K562 (cell line): Measurements from ENCODE around the gene MYO3A. TPM values are rescaled to one million over a fixed set of nuclear protein-coding genes. Genes with fewer than 3 reads are reported as not detected.

Source experiments
- ATAC-seq: fragments of 200-7000 bp; cut with Tn5 transposase; 3 replicates; pipeline ENCODE4 v1.9.1; 2020; ENCODE audit warnings: moderate library complexity
- BruUV-seq: library from RNA; stranded (reverse); fragments of 400-500 nt; replicated peaks from 2 replicates; lab custom pipeline; 2021; lab: Mats Ljungman, UMichigan
- CTCF ChIA-PET: fragments of 300-600 bp; formaldehyde crosslinking; extraction: SDS; loops from one replicate; lab custom pipeline; 2021; ENCODE audit warnings: low intra/inter-chr PET ratio; lab: Yijun Ruan, JAX
- POLR2A ChIA-PET: fragments of 300-600, 350-650 bp; sonication (Branson Sonifier 250); formaldehyde crosslinking; extraction: SDS; loops from one replicate; lab custom pipeline; 2021; ENCODE audit warnings: antibody characterized with exemption, inconsistent platforms; lab: Yijun Ruan, JAX
- DNase-seq, 4 experiments: peaks; one replicate each; pipeline versions ENCODE4 v3.0.0 to v3.0.0-alpha.2; 2011 to 2018; ENCODE audit warnings: low spot score in 3 of 4, mixed read lengths in 3 of 4; ENCODE audit errors: extremely low read depth in 1 of 4
- FAIRE-seq: peaks from 2 replicates; lab custom pipeline; 2011; peaks lifted over from hg19 to GRCh38; lab: Jason Lieb, UNC
- H2AFZ ChIP-seq: 2 replicates; pipeline ENCODE4 v1.6.0; 2011; ENCODE audit warnings: low read depth, low read length, control low read depth, inconsistent platforms
- H3K27ac ChIP-seq: fragments of 200-600 bp; 3 replicates; pipeline ENCODE4 v1.8.0; 2011; ENCODE audit warnings: low read depth, mild to moderate bottlenecking, control low read depth, inconsistent platforms, low read length, moderate library complexity, mixed read lengths; ENCODE audit errors: extremely low read depth
- H3K27me3 ChIP-seq, 2 experiments: fragments of 300-600 bp in 1 of 2; 2 replicates in 1 of 2; 3 replicates in 1 of 2; pipeline versions ENCODE4 v1.6.0 to v1.8.0; 2011; ENCODE audit warnings: inconsistent platforms in 2 of 2, low read length in 2 of 2, mild to moderate bottlenecking in 1 of 2, mixed read lengths in 1 of 2, moderate library complexity in 1 of 2; ENCODE audit not compliant: control insufficient read depth in 2 of 2, insufficient read depth in 2 of 2
- H3K36me3 ChIP-seq: fragments of 300-600 bp; 3 replicates; pipeline ENCODE4 v1.8.0; 2011; ENCODE audit warnings: mild to moderate bottlenecking, low read length, inconsistent platforms; ENCODE audit not compliant: control insufficient read depth, insufficient read depth
- H3K4me1 ChIP-seq, 2 experiments: fragments of 200-600 bp in 1 of 2; replicated peaks in 1 of 2; 2 replicates in 1 of 2; 3 replicates in 1 of 2; pipeline versions ENCODE4 v1.5.1 to v1.8.0; 2011; ENCODE audit warnings: inconsistent platforms in 2 of 2, low read length in 2 of 2, mild to moderate bottlenecking in 1 of 2, mixed read lengths in 1 of 2, moderate library complexity in 1 of 2; ENCODE audit not compliant: control insufficient read depth in 2 of 2, insufficient read depth in 2 of 2
- H3K4me2 ChIP-seq: 2 replicates; pipeline ENCODE4 v1.6.1; 2011; ENCODE audit warnings: low read length, control low read depth, inconsistent platforms, mixed read lengths; ENCODE audit not compliant: insufficient read depth
- H3K4me3 ChIP-seq: fragments of 200-600 bp; sonication (generic), shearing (Covaris generic); 2 replicates; pipeline ENCODE4 v1.5.1; 2016; ENCODE audit warnings: control low read depth, inconsistent platforms
- H3K79me2 ChIP-seq: fragments of 200-600 bp; 3 replicates; pipeline ENCODE4 v1.8.0; 2011; ENCODE audit warnings: low read length, inconsistent platforms; ENCODE audit not compliant: control insufficient read depth, insufficient read depth
- H3K9ac ChIP-seq, 2 experiments: 2 replicates each; pipeline versions ENCODE4 v1.6.0 to v1.6.1; 2011; ENCODE audit warnings: low read depth in 2 of 2, low read length in 2 of 2, control low read depth in 1 of 2, inconsistent platforms in 1 of 2, mild to moderate bottlenecking in 1 of 2, mixed read lengths in 1 of 2; ENCODE audit not compliant: insufficient read depth in 1 of 2
- H3K9me1 ChIP-seq: one replicate; pipeline ENCODE4 v1.6.0; 2011; ENCODE audit warnings: inconsistent platforms, mild to moderate bottlenecking, low read length, moderate library complexity; ENCODE audit not compliant: control insufficient read depth, insufficient read depth
- H3K9me3 ChIP-seq: replicated peaks from 2 replicates; pipeline ENCODE4 v1.5.1; 2011; ENCODE audit warnings: low read depth, low read length, inconsistent platforms; ENCODE audit not compliant: control insufficient read depth, insufficient read depth
- H4K20me1 ChIP-seq: replicated peaks from 2 replicates; pipeline ENCODE4 v1.6.1; 2011; ENCODE audit warnings: low read length, inconsistent platforms, mixed read lengths; ENCODE audit not compliant: control insufficient read depth, insufficient read depth
- CBFA2T2 ChIP-seq: fragments of 450-650 bp; conservative IDR thresholded peaks from 2 replicates; pipeline ENCODE4 v1.6.1; 2017; ENCODE audit warnings: mild to moderate bottlenecking
- HCFC1 ChIP-seq: IDR thresholded peaks from 2 replicates; pipeline ENCODE4 v1.6.1; 2012; ENCODE audit warnings: low read depth, low read length, improper control_type of control experiment
- HDGF ChIP-seq: fragments of 450-650 bp; IDR thresholded peaks from 2 replicates; pipeline ENCODE4 v1.6.1; 2016
- ILK ChIP-seq: fragments of 450-650 bp; IDR thresholded peaks from 2 replicates; pipeline ENCODE4 v1.6.1; 2016; ENCODE audit warnings: missing genetic modification characterization, low read depth, mild to moderate bottlenecking, missing compliant biosample characterization, moderate library complexity, borderline replicate concordance
- JUNB ChIP-seq: fragments of 450-650 bp; formaldehyde crosslinking; conservative IDR thresholded peaks from 2 replicates; pipeline ENCODE4 v1.4.0; 2020; ENCODE audit warnings: mild to moderate bottlenecking
- KAT8 ChIP-seq: fragments of 450-650 bp; IDR thresholded peaks from 2 replicates; pipeline ENCODE4 v1.6.1; 2016; ENCODE audit warnings: low read depth, mild to moderate bottlenecking
- KLF1 ChIP-seq: fragments of 450-650 bp; IDR thresholded peaks from 2 replicates; pipeline ENCODE4 v1.6.1; 2016; ENCODE audit warnings: missing genetic modification characterization, missing compliant biosample characterization
- MXI1 ChIP-seq: IDR thresholded peaks from 2 replicates; pipeline ENCODE4 v1.6.1; 2011; ENCODE audit warnings: low read depth, mild to moderate bottlenecking, improper control_type of control experiment, low read length
- NBN ChIP-seq: fragments of 450-650 bp; IDR thresholded peaks from 2 replicates; pipeline ENCODE4 v1.6.1; 2016; ENCODE audit warnings: low read depth, mild to moderate bottlenecking
- NONO ChIP-seq, 2 experiments: fragments of 200-400 bp in 1 of 2; fragments of 450-650 bp in 1 of 2; formaldehyde crosslinking in 1 of 2; IDR thresholded peaks; 2 replicates each; pipeline ENCODE4 v1.6.1; 2017; ENCODE audit warnings: low read depth in 2 of 2, mild to moderate bottlenecking in 2 of 2, moderate library complexity in 2 of 2, low read length in 1 of 2
- RBM22 ChIP-seq: fragments of 200-400 bp; formaldehyde crosslinking; IDR thresholded peaks from 2 replicates; pipeline ENCODE4 v1.6.1; 2018; ENCODE audit warnings: low read length, low read depth; ENCODE audit not compliant: poor library complexity, severe bottlenecking
- RHOXF2B ChIP-seq: fragments of 250-450 bp; sonication (Bioruptor Pico); conservative IDR thresholded peaks from 2 replicates; pipeline ENCODE4 v1.5.1; 2021
- SETDB1 ChIP-seq: IDR thresholded peaks from one replicate; pipeline ENCODE4 v1.6.1; 2012; ENCODE audit warnings: low read length, control low read depth, inconsistent platforms
- STAG1 ChIP-seq: sonication (generic); formaldehyde crosslinking; IDR thresholded peaks from 2 replicates; pipeline ENCODE4 v1.5.0; 2020; ENCODE audit warnings: missing genetic modification reagents, borderline replicate concordance
- WGBS: fragments of 100-300 bp; shearing (Covaris generic); methylation state at CpG from one replicate; pipeline ENCODE4 v1.1.6; 2016; ENCODE audit warnings: low coverage, mixed read lengths; ENCODE audit not compliant: insufficient coverage; ENCODE audit errors: missing lambda C conversion rate; 5-methylcytosine and 5-hydroxymethylcytosine counted together
- in situ Hi-C: fragments of 300-500 bp; cut with MboI; formaldehyde crosslinking; loops from 4 replicates; pipeline ENCODE4 v1.15.0; 2018; ENCODE audit warnings: inconsistent platforms, mixed read lengths
- intact Hi-C: fragments of 100-400 bp; cut with micrococcal nuclease; formaldehyde crosslinking; loops from 2 replicates; pipeline ENCODE4 v1.14.2; 2022
- polyA plus RNA-seq, 8 experiments: library from polyadenylated mRNA; depleted of rRNA in 4 of 8; stranded (reverse) in 5 of 8; unstranded in 3 of 8; fragments of >200 nt; fragmentation: Nextera tagmentation in 2 of 8; fragmentation: Illumina TruSeq in 1 of 8; extraction: Ambion mirVana in 2 of 8; extraction: Trizol in 1 of 8; gene quantifications; 2 replicates each; pipeline versions ENCODE4 v1.2.1 to v1.2.3, GENCODE V29; 2011 to 2014; ENCODE audit warnings: inconsistent platforms in 1 of 8, missing spikeins in 1 of 8
- total RNA-seq, 7 experiments: library from RNA; depleted of rRNA in 6 of 7; stranded (reverse); fragments of >200 nt in 6 of 7; fragmentation: Illumina TruSeq in 2 of 7; extraction: Trizol in 2 of 7; gene quantifications; 2 replicates each; pipeline versions ENCODE4 v1.2.1 to v1.2.3, GENCODE V29; 2011 to 2021; ENCODE audit warnings: low replicate concordance in 1 of 7
- TF ChIP-seq, protein P1 (sequence below): sonication (generic); formaldehyde crosslinking; IDR thresholded peaks from 2 replicates; pipeline ENCODE4 v1.8.0; 2023; ENCODE audit warnings: missing genetic modification reagents, mild to moderate bottlenecking, borderline replicate concordance
- TF ChIP-seq, protein P2 (sequence below): fragments of 450-650 bp; IDR thresholded peaks from one replicate; pipeline ENCODE4 v1.6.1; 2018; ENCODE audit warnings: mild to moderate bottlenecking, moderate library complexity; ENCODE audit not compliant: partially characterized antibody

MYO3A gene
- total and polyA plus RNA-seq, 9 of the 15 experiments (the other 6 are each of a cell fraction or from before 2014, with no cell fraction given), result not detected

DNA sequence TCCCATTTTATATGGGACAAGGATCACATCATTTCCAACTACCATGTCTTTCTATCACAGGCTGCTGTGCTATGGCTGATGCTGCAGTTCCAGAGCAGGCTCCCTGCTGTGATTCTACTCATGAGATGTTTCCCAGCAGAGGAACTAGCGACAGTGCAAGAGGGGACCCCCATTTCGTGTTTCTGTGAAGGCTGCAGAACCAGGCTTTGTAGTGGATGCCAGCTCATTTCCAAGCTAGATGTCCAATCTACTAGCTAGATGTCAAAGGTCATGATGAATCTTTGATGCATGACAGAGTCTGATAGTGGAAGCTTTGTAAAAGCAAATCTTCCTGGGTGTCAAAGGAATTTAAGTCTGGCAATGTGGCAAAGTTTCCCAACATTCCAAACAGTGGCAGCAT, 21.2 kb upstream of the MYO3A start:
- in situ Hi-C loops, result no loop called here
- WGBS, result 0% methylated on average over 2 of the region's 2 CpGs
- POLR2A ChIA-PET, result no interaction called here

More for the DNA sequence above, 21.2 kb upstream of the MYO3A start:
- no peak overlapping the region for H2AFZ ChIP-seq
- H3K27me3 ChIP-seq, result no peaks in the 10 kb centered on the region
- CTCF ChIA-PET, result interaction anchor here (0.7 kb wide), 1 partner anchor 263 kb away, joined by 3 read pairs; no protein-coding TSS in a partner anchor
- no peaks in the 10 kb centered on the region for H4K20me1 ChIP-seq
- FAIRE-seq, result no peak
- DNase-seq, result no peak
- ATAC-seq, result no peak
- TF ChIP-seq NBN (no peak), RHOXF2B (no peak), NONO (IDR thresholded peaks at IDR 0.05; ENCODE audit: low read depth in 2 of 2, low read length in 1 of 2) (no peak), RBM22 (no peak), STAG1 (CRISPR knock-in tag) (no peak), JUNB (CRISPR knock-in tag) (no peak), KAT8 (no peak), CBFA2T2 (no peak), SETDB1 (no peak), ILK (tag) (no peak), MXI1 (no peak), HDGF (no peak), KLF1 (tag) (no peak), HCFC1 (no peak)
- TF ChIP-seq, protein P1, sequence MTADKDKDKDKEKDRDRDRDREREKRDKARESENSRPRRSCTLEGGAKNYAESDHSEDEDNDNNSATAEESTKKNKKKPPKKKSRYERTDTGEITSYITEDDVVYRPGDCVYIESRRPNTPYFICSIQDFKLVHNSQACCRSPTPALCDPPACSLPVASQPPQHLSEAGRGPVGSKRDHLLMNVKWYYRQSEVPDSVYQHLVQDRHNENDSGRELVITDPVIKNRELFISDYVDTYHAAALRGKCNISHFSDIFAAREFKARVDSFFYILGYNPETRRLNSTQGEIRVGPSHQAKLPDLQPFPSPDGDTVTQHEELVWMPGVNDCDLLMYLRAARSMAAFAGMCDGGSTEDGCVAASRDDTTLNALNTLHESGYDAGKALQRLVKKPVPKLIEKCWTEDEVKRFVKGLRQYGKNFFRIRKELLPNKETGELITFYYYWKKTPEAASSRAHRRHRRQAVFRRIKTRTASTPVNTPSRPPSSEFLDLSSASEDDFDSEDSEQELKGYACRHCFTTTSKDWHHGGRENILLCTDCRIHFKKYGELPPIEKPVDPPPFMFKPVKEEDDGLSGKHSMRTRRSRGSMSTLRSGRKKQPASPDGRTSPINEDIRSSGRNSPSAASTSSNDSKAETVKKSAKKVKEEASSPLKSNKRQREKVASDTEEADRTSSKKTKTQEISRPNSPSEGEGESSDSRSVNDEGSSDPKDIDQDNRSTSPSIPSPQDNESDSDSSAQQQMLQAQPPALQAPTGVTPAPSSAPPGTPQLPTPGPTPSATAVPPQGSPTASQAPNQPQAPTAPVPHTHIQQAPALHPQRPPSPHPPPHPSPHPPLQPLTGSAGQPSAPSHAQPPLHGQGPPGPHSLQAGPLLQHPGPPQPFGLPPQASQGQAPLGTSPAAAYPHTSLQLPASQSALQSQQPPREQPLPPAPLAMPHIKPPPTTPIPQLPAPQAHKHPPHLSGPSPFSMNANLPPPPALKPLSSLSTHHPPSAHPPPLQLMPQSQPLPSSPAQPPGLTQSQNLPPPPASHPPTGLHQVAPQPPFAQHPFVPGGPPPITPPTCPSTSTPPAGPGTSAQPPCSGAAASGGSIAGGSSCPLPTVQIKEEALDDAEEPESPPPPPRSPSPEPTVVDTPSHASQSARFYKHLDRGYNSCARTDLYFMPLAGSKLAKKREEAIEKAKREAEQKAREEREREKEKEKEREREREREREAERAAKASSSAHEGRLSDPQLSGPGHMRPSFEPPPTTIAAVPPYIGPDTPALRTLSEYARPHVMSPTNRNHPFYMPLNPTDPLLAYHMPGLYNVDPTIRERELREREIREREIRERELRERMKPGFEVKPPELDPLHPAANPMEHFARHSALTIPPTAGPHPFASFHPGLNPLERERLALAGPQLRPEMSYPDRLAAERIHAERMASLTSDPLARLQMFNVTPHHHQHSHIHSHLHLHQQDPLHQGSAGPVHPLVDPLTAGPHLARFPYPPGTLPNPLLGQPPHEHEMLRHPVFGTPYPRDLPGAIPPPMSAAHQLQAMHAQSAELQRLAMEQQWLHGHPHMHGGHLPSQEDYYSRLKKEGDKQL (CRISPR knock-in tag), result no peak
- TF ChIP-seq, protein P2, sequence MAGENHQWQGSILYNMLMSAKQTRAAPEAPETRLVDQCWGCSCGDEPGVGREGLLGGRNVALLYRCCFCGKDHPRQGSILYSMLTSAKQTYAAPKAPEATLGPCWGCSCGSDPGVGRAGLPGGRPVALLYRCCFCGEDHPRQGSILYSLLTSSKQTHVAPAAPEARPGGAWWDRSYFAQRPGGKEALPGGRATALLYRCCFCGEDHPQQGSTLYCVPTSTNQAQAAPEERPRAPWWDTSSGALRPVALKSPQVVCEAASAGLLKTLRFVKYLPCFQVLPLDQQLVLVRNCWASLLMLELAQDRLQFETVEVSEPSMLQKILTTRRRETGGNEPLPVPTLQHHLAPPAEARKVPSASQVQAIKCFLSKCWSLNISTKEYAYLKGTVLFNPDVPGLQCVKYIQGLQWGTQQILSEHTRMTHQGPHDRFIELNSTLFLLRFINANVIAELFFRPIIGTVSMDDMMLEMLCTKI, result no peak
- TF ChIP-seq, all 486 proteins: peak for 0
- no peaks in the 10 kb centered on the region for H3K9me1 ChIP-seq
- H3K27ac ChIP-seq, result no peak overlapping the region
- no peaks in the 10 kb centered on the region for H3K79me2 ChIP-seq
- no peak overlapping the region for H3K9ac ChIP-seq
- no peaks in the 10 kb centered on the region for H3K9me3 ChIP-seq
- no peaks in the 10 kb centered on the region for H3K36me3 ChIP-seq
- H3K4me3 ChIP-seq, result no peak overlapping the region
- no TSS peak for BruUV-seq
- H3K4me1 ChIP-seq, result no peaks in the 10 kb centered on the region
- intact Hi-C loops, result no loop called here
- no peak overlapping the region for H3K4me2 ChIP-seq
